Hepatocyte (in vitro differentiated cells): ENCODE data around the gene PHLPP1.

Experiments used
- EZH2 ChIP-seq: fragments of 200-600 bp; sonication (generic); IDR thresholded peaks from 2 replicates; pipeline ENCODE4 v1.6.1; 2016; ENCODE audit warnings: antibody characterized with exemption, mild to moderate bottlenecking, borderline replicate concordance
- EZH2phosphoT487 ChIP-seq: fragments of 200-600 bp; sonication (generic); IDR thresholded peaks from one replicate; pipeline ENCODE4 v1.6.1; 2018; ENCODE audit warnings: antibody characterized with exemption, mild to moderate bottlenecking, low read depth, moderate library complexity; ENCODE audit not compliant: unreplicated experiment, severe bottlenecking
- TF ChIP-seq, protein P1 (sequence below): fragments of 200-600 bp; sonication (generic); IDR thresholded peaks from 2 replicates; pipeline ENCODE4 v1.5.1; 2016; ENCODE audit warnings: antibody characterized with exemption, mild to moderate bottlenecking; ENCODE audit not compliant: poor library complexity

DNA sequence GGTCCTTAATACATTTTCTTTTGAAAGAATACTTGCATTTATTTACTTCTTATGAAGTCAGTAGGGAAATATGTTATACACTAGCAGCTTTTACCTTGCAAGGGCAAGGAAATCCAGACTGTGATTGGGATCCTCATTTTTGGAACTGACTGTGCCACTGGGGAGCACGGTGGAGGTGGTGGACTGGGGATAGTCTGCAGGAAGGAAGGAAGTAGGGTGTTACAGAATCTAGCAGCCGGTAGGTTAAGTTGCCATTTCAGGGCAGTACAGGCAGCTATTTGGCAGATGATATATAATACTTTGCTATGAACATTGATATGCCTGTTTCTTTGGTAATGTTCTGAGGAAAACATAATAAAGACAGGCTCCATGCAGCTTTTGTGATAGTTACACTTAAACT lies 238.3 kb downstream of the PHLPP1 start:
- TF ChIP-seq, protein P1, sequence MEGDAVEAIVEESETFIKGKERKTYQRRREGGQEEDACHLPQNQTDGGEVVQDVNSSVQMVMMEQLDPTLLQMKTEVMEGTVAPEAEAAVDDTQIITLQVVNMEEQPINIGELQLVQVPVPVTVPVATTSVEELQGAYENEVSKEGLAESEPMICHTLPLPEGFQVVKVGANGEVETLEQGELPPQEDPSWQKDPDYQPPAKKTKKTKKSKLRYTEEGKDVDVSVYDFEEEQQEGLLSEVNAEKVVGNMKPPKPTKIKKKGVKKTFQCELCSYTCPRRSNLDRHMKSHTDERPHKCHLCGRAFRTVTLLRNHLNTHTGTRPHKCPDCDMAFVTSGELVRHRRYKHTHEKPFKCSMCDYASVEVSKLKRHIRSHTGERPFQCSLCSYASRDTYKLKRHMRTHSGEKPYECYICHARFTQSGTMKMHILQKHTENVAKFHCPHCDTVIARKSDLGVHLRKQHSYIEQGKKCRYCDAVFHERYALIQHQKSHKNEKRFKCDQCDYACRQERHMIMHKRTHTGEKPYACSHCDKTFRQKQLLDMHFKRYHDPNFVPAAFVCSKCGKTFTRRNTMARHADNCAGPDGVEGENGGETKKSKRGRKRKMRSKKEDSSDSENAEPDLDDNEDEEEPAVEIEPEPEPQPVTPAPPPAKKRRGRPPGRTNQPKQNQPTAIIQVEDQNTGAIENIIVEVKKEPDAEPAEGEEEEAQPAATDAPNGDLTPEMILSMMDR, result no peak
- TF ChIP-seq EZH2 (no peak), EZH2phosphoT487 (no peak)
